MCF 10A (cell line): ENCODE measurements around the gene CCDC33. TPM values are rescaled to one million over a fixed set of nuclear protein-coding genes. Genes with fewer than 3 reads are reported as not detected.

Experiments used
- BruUV-seq: library from RNA; stranded (reverse); fragments of 400-500 nt; replicated peaks from 2 replicates; lab custom pipeline; 2021; lab: Mats Ljungman, UMichigan
- CTCF ChIA-PET: fragments of 300-600 bp; sonication (Branson Sonifier 250); formaldehyde crosslinking; extraction: SDS; loops from one replicate; lab custom pipeline; 2021; ENCODE audit warnings: antibody characterized with exemption, inconsistent platforms; lab: Yijun Ruan, JAX
- POLR2A ChIA-PET: fragments of 300-600, 350-650 bp; sonication (Branson Sonifier 250); formaldehyde crosslinking; extraction: SDS; loops from one replicate; lab custom pipeline; 2020; ENCODE audit warnings: antibody characterized with exemption, inconsistent platforms; lab: Yijun Ruan, JAX
- DNase-seq: peaks from one replicate; pipeline ENCODE4 v3.0.0-alpha.2; 2018; ENCODE audit not compliant: unreplicated experiment
- H3K27ac Mint-ChIP-seq: one replicate; pipeline ENCODE4 v1.8.0; 2022; ENCODE audit warnings: mild to moderate bottlenecking, low read depth, mixed read lengths; ENCODE audit not compliant: unreplicated experiment
- H3K27me3 Mint-ChIP-seq: one replicate; pipeline ENCODE4 v1.8.0; 2022; ENCODE audit warnings: mixed read lengths; ENCODE audit not compliant: insufficient read depth, unreplicated experiment
- H3K36me3 Mint-ChIP-seq: one replicate; pipeline ENCODE4 v1.8.0; 2022; ENCODE audit warnings: mild to moderate bottlenecking, moderate library complexity, mixed read lengths; ENCODE audit not compliant: insufficient read depth, unreplicated experiment
- H3K4me1 Mint-ChIP-seq: one replicate; pipeline ENCODE4 v1.8.0; 2022; ENCODE audit warnings: mixed read lengths; ENCODE audit not compliant: insufficient read depth, unreplicated experiment
- H3K4me3 Mint-ChIP-seq: one replicate; pipeline ENCODE4 v1.8.0; 2022; ENCODE audit warnings: mild to moderate bottlenecking, moderate library complexity, mixed read lengths; ENCODE audit not compliant: unreplicated experiment
- H3K9me3 Mint-ChIP-seq: one replicate; pipeline ENCODE4 v1.8.0; 2022; ENCODE audit warnings: mixed read lengths; ENCODE audit not compliant: unreplicated experiment
- CTCF ChIP-seq: fragments of 200-600 bp; IDR thresholded peaks from one replicate; pipeline ENCODE4 v1.8.0; 2022; ENCODE audit warnings: antibody characterized with exemption, mild to moderate bottlenecking; ENCODE audit not compliant: unreplicated experiment
- intact Hi-C: fragments of 100-400 bp; cut with micrococcal nuclease; formaldehyde crosslinking; loops from 2 replicates; pipeline ENCODE4 v1.14.1; 2022
- total RNA-seq: library from RNA; stranded (reverse); gene quantifications from 2 replicates; pipeline ENCODE4 v1.2.3, GENCODE V29; 2022

Gene CCDC33
- total RNA-seq, 1 experiment from 2014 or later: not detected

- Mint-ChIP-seq H3K9me3 (no peaks in the 10 kb centered on the region), H3K4me1 (peaks cover 5% of the 10 kb centered on the region), H3K4me3 (no peak overlapping the region), H3K36me3 (no peaks in the 10 kb centered on the region), H3K27me3 (peaks cover 72% of the 10 kb centered on the region), H3K27ac (no peak overlapping the region)
- DNase-seq: no peak
- TF ChIP-seq CTCF: no peak
- BruUV-seq: no TSS peak
- CTCF ChIA-PET: interaction anchor here (0.5 to 7.9 kb wide), 19 partner anchors 8 to 482 kb away, joined by 3 to 107 read pairs (median 5); partner anchors contain the start of gene ISLR2
- intact Hi-C loops: loop anchor here (1.0 to 2.0 kb wide), 2 partner anchors 179 to 334 kb away; no protein-coding TSS in a partner anchor
- POLR2A ChIA-PET: no interaction called here
Measured at GRCh38 chr15:74306781-74307217, 70.7 kb downstream of the CCDC33 start.

- peak; percentile 73 for TF ChIP-seq CTCF
- intact Hi-C loops: loop anchor here (1.0 to 2.0 kb wide), 2 partner anchors 181 to 335 kb away; no protein-coding TSS in a partner anchor
- H3K27ac Mint-ChIP-seq: no peak overlapping the region
- DNase-seq: peak; percentile 77
- no peaks in the 10 kb centered on the region for H3K36me3 Mint-ChIP-seq
- CTCF ChIA-PET: interaction anchor here (0.6 to 7.9 kb wide), 38 partner anchors 10 to 967 kb away, joined by 3 to 107 read pairs (median 4); partner anchors contain the start of gene ISLR2
- peaks cover 5% of the 10 kb centered on the region for H3K4me1 Mint-ChIP-seq
- H3K9me3 Mint-ChIP-seq: no peaks in the 10 kb centered on the region
- peaks cover 59% of the 10 kb centered on the region for H3K27me3 Mint-ChIP-seq
- no peak overlapping the region for H3K4me3 Mint-ChIP-seq
- POLR2A ChIA-PET: interaction anchor here (1.1 kb wide), 1 partner anchor 340 kb away, joined by 4 read pairs; no protein-coding TSS in a partner anchor
- BruUV-seq: no TSS peak
Measured at GRCh38 chr15:74307827-74308811, 72.0 kb downstream of the CCDC33 start.

GRCh38 chr15:74311734-74312444 lies 75.8 kb downstream of the CCDC33 start:
- CTCF ChIA-PET: interaction anchor here (0.6 to 7.9 kb wide), 10 partner anchors 10 to 303 kb away, joined by 3 to 107 read pairs (median 3); no protein-coding TSS in a partner anchor
- Mint-ChIP-seq H3K27ac (no peak overlapping the region), H3K27me3 (peaks cover 40% of the 10 kb centered on the region), H3K9me3 (no peaks in the 10 kb centered on the region), H3K36me3 (no peaks in the 10 kb centered on the region), H3K4me1 (no peaks in the 10 kb centered on the region), H3K4me3 (no peak overlapping the region)
- intact Hi-C loops: loop anchor here (1.0 kb wide), 1 partner anchor 10 kb away; no protein-coding TSS in a partner anchor
- peak; percentile 40 for TF ChIP-seq CTCF
- no TSS peak for BruUV-seq
- peak; percentile 36 for DNase-seq
- POLR2A ChIA-PET: no interaction called here
